ENCODE measurements around the gene BNC2. TPM values are rescaled to one million over a fixed set of nuclear protein-coding genes. Genes with fewer than 3 reads are reported as not detected.
"Not testable (repeated sequence)": the region's sequence is repeated elsewhere in the genome, so short reads cannot be mapped to it uniquely, and the experiment has no call there.

The BNC2 gene
- total RNA-seq, 4 donors from 2014 or later: 20.5 to 55.4 (median 26.2) TPM

GRCh38 chr9:16445141-16445920 is 425.1 kb downstream of the BNC2 start:
- intact Hi-C loops (cut with DNase I; ENCODE audit: low total_unique reads) (no loop called here), in situ Hi-C loops (cut with MboI; ENCODE audit: low pct_ligation_motif_present in 1 of 4, low pct_unique_long_range_greater_than_20kb in 1 of 4, low sequenced_read_pairs in 3 of 4) (no loop called here)
- TF ChIP-seq POLR2A (IDR thresholded peaks at IDR 0.05): no peak
- TF ChIP-seq CTCF (IDR thresholded peaks at IDR 0.05): no peak
- no peak for TF ChIP-seq EP300 (IDR thresholded peaks at IDR 0.05; ENCODE audit: low read depth)
- TF ChIP-seq POLR2AphosphoS5 (IDR thresholded peaks at IDR 0.05): no peak
- Histone ChIP-seq H3K36me3 (no peaks in the 10 kb centered on the region), H3K4me1 (peaks cover 0 to 8% (median 0%) of the 10 kb centered on the region in 4 donors), H3K27me3 (no peaks in the 10 kb centered on the region), H3K4me3 (no peak overlapping the region), H3K9me3 (no peaks in the 10 kb centered on the region), H3K27ac (no peak overlapping the region)
- WGBS, 2 donors (ENCODE audit: low coverage in 1 of 2): 61 to 71% methylated on average over 6 to 7 of the region's 7 CpGs
- DNase-seq: no peak

- no peak for DNase-seq
- intact Hi-C loops (cut with DNase I; ENCODE audit: low total_unique reads): no loop called here
Measured at GRCh38 chr9:16442622-16443021, 427.8 kb downstream of the BNC2 start.

GRCh38 chr9:16441791-16442190 is 428.7 kb downstream of the BNC2 start:
- peaks cover 0 to 8% (median 0%) of the 10 kb centered on the region in 4 donors for H3K4me1 ChIP-seq
- no peak for TF ChIP-seq POLR2AphosphoS5 (IDR thresholded peaks at IDR 0.05)
- TF ChIP-seq EP300 (IDR thresholded peaks at IDR 0.05; ENCODE audit: low read depth): no peak
- TF ChIP-seq POLR2A (IDR thresholded peaks at IDR 0.05): no peak
- no peak for TF ChIP-seq CTCF (IDR thresholded peaks at IDR 0.05)
- intact Hi-C loops (cut with DNase I; ENCODE audit: low total_unique reads): no loop called here
- in situ Hi-C loops (cut with MboI; ENCODE audit: low pct_ligation_motif_present in 1 of 4, low pct_unique_long_range_greater_than_20kb in 1 of 4, low sequenced_read_pairs in 3 of 4): no loop called here
- no peaks in the 10 kb centered on the region for H3K36me3 ChIP-seq
- no peak overlapping the region for H3K27ac ChIP-seq
- no peak overlapping the region for H3K4me3 ChIP-seq
- 77 to 78% methylated on average over 4 of the region's 4 CpGs for WGBS, 2 donors (ENCODE audit: low coverage in 1 of 2)
- H3K27me3 ChIP-seq: no peaks in the 10 kb centered on the region
- H3K9me3 ChIP-seq: no peaks in the 10 kb centered on the region
- DNase-seq: no peak

More at GRCh38 chr9:16442622-16443021, 427.8 kb downstream of the BNC2 start:
- no peak overlapping the region for H3K27ac ChIP-seq
- WGBS, 2 donors (ENCODE audit: low coverage in 1 of 2): 59 to 83% methylated on average over 1 to 8 of the region's 8 CpGs
- peaks cover 0 to 8% (median 0%) of the 10 kb centered on the region in 4 donors for H3K4me1 ChIP-seq
- H3K4me3 ChIP-seq: no peak overlapping the region
- no peaks in the 10 kb centered on the region for H3K27me3 ChIP-seq
- TF ChIP-seq POLR2A (IDR thresholded peaks at IDR 0.05): no peak
- TF ChIP-seq CTCF (IDR thresholded peaks at IDR 0.05): no peak
- TF ChIP-seq POLR2AphosphoS5 (IDR thresholded peaks at IDR 0.05): no peak
- no peak for TF ChIP-seq EP300 (IDR thresholded peaks at IDR 0.05; ENCODE audit: low read depth)
- H3K36me3 ChIP-seq: no peaks in the 10 kb centered on the region
- in situ Hi-C loops (cut with MboI; ENCODE audit: low pct_ligation_motif_present in 1 of 4, low pct_unique_long_range_greater_than_20kb in 1 of 4, low sequenced_read_pairs in 3 of 4): no loop called here
- no peaks in the 10 kb centered on the region for H3K9me3 ChIP-seq

- in situ Hi-C loops (cut with MboI; ENCODE audit: low pct_ligation_motif_present in 1 of 4, low pct_unique_long_range_greater_than_20kb in 1 of 4, low sequenced_read_pairs in 3 of 4); DNase-seq: not testable (repeated sequence)
- WGBS, 2 donors (ENCODE audit: low coverage in 1 of 2): 68 to 75% methylated on average over 5 to 6 of the region's 6 CpGs
Measured at GRCh38 chr9:16438831-16439230, 431.6 kb downstream of the BNC2 start.

More at GRCh38 chr9:16438831-16439230, 431.6 kb downstream of the BNC2 start:
- H3K4me1 ChIP-seq; H3K27me3 ChIP-seq; H3K27ac ChIP-seq; intact Hi-C loops (cut with DNase I; ENCODE audit: low total_unique reads); H3K36me3 ChIP-seq; H3K4me3 ChIP-seq; H3K9me3 ChIP-seq: not testable (repeated sequence)
